ENCODE measurements around the gene FHOD3.

DNA sequence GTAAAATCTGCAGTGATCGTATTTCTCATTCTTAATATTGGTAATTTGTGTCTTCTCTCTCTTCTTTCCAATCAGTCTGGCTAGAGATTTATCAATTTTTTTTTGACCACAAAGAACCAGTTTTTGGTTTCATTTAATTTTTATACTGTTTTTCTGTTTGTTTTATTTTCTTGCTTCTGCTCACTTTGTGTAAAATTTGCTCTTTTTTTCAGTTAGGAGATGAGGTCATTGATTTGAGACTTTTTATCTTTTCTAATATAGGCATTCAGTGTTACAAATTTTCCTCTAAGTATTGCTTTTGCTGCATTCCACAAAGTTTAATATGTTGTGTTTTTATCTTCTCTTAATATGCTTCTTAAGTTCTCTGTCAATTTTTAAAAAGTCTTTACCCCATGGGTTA lies 370.8 kb downstream of the FHOD3 start:
- no peak for TF ChIP-seq POLR2AphosphoS5 (IDR thresholded peaks at IDR 0.05; ENCODE audit: insufficient read depth in 1 of 2, low read depth in 1 of 2)
- TF ChIP-seq, protein P1, sequence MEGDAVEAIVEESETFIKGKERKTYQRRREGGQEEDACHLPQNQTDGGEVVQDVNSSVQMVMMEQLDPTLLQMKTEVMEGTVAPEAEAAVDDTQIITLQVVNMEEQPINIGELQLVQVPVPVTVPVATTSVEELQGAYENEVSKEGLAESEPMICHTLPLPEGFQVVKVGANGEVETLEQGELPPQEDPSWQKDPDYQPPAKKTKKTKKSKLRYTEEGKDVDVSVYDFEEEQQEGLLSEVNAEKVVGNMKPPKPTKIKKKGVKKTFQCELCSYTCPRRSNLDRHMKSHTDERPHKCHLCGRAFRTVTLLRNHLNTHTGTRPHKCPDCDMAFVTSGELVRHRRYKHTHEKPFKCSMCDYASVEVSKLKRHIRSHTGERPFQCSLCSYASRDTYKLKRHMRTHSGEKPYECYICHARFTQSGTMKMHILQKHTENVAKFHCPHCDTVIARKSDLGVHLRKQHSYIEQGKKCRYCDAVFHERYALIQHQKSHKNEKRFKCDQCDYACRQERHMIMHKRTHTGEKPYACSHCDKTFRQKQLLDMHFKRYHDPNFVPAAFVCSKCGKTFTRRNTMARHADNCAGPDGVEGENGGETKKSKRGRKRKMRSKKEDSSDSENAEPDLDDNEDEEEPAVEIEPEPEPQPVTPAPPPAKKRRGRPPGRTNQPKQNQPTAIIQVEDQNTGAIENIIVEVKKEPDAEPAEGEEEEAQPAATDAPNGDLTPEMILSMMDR (IDR thresholded peaks at IDR 0.05) = no peak
- no peak for TF ChIP-seq POLR2A (IDR thresholded peaks at IDR 0.05)
